ENCODE results near the gene CENPX. TPM values are rescaled to one million over a fixed set of nuclear protein-coding genes. Genes with fewer than 3 reads are reported as not detected.
A peak's percentile ranks its signal among the peaks of the same experiment; 100 is the strongest.

Gene CENPX
- total RNA-seq, 1 donor from 2014 or later = 59.9 TPM

DNA sequence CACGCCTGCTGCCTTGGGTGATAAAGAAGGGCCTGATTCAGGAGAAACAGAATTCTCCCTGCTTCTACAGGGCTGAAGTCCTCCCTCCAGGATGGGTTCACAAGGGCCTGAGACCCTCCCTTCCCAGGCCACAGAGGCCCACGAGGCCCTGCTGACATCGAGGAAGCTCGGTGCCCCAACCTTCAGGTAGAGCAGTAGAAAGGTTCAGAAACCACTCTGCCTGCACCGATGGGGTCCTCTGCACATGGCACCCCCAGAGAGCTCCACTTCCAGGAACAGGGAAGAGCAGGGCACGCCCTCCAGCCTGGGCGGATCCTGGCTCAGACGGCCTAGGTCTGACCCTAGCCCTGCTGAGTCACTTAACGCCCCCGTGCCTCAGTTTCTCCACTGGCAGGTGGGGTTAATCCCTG, 773 bp downstream of the CENPX start:
- H3K36me3 Mint-ChIP-seq (ENCODE audit: unreplicated experiment) = no peaks in the 10 kb centered on the region
- peaks cover 7% of the 10 kb centered on the region for H3K4me1 Mint-ChIP-seq (ENCODE audit: low read depth, unreplicated experiment)
- peaks cover 3% of the 10 kb centered on the region for H3K9me3 Mint-ChIP-seq (ENCODE audit: unreplicated experiment)
- peak overlapping the region; percentile 38 for H3K27ac Mint-ChIP-seq (ENCODE audit: unreplicated experiment)
- H3K4me3 Mint-ChIP-seq (ENCODE audit: unreplicated experiment) = peak overlapping the region; percentile 86
- DNase-seq = no peak
- TF ChIP-seq, protein P1, sequence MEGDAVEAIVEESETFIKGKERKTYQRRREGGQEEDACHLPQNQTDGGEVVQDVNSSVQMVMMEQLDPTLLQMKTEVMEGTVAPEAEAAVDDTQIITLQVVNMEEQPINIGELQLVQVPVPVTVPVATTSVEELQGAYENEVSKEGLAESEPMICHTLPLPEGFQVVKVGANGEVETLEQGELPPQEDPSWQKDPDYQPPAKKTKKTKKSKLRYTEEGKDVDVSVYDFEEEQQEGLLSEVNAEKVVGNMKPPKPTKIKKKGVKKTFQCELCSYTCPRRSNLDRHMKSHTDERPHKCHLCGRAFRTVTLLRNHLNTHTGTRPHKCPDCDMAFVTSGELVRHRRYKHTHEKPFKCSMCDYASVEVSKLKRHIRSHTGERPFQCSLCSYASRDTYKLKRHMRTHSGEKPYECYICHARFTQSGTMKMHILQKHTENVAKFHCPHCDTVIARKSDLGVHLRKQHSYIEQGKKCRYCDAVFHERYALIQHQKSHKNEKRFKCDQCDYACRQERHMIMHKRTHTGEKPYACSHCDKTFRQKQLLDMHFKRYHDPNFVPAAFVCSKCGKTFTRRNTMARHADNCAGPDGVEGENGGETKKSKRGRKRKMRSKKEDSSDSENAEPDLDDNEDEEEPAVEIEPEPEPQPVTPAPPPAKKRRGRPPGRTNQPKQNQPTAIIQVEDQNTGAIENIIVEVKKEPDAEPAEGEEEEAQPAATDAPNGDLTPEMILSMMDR (IDR thresholded peaks at IDR 0.05; ENCODE audit: partially characterized antibody, unreplicated experiment) = no peak
- H3K27me3 Mint-ChIP-seq (ENCODE audit: unreplicated experiment) = peaks cover 9% of the 10 kb centered on the region

- peak overlapping the region; percentile 86 for H3K4me3 Mint-ChIP-seq (ENCODE audit: unreplicated experiment)
- H3K4me1 Mint-ChIP-seq (ENCODE audit: low read depth, unreplicated experiment) = peaks cover 7% of the 10 kb centered on the region
- no peaks in the 10 kb centered on the region for H3K36me3 Mint-ChIP-seq (ENCODE audit: unreplicated experiment)
- TF ChIP-seq, protein P1 (IDR thresholded peaks at IDR 0.05; ENCODE audit: partially characterized antibody, unreplicated experiment) = peak; percentile 22
- peaks cover 3% of the 10 kb centered on the region for H3K9me3 Mint-ChIP-seq (ENCODE audit: unreplicated experiment)
- H3K27ac Mint-ChIP-seq (ENCODE audit: unreplicated experiment) = peak overlapping the region; percentile 22
- H3K27me3 Mint-ChIP-seq (ENCODE audit: unreplicated experiment) = peaks cover 7% of the 10 kb centered on the region
- peak; percentile 79 for DNase-seq
Measured at GRCh38 chr17:82021107-82021899, 1.4 kb downstream of the CENPX start.

GRCh38 chr17:82020572-82021106, 2.0 kb downstream of the CENPX start:
- H3K27me3 Mint-ChIP-seq (ENCODE audit: unreplicated experiment) = peaks cover 7% of the 10 kb centered on the region
- no peak overlapping the region for H3K27ac Mint-ChIP-seq (ENCODE audit: unreplicated experiment)
- peaks cover 7% of the 10 kb centered on the region for H3K4me1 Mint-ChIP-seq (ENCODE audit: low read depth, unreplicated experiment)
- H3K9me3 Mint-ChIP-seq (ENCODE audit: unreplicated experiment) = peaks cover 3% of the 10 kb centered on the region
- no peak overlapping the region for H3K4me3 Mint-ChIP-seq (ENCODE audit: unreplicated experiment)
- no peak for DNase-seq
- TF ChIP-seq, protein P1 (IDR thresholded peaks at IDR 0.05; ENCODE audit: partially characterized antibody, unreplicated experiment) = no peak
- H3K36me3 Mint-ChIP-seq (ENCODE audit: unreplicated experiment) = no peaks in the 10 kb centered on the region

DNA sequence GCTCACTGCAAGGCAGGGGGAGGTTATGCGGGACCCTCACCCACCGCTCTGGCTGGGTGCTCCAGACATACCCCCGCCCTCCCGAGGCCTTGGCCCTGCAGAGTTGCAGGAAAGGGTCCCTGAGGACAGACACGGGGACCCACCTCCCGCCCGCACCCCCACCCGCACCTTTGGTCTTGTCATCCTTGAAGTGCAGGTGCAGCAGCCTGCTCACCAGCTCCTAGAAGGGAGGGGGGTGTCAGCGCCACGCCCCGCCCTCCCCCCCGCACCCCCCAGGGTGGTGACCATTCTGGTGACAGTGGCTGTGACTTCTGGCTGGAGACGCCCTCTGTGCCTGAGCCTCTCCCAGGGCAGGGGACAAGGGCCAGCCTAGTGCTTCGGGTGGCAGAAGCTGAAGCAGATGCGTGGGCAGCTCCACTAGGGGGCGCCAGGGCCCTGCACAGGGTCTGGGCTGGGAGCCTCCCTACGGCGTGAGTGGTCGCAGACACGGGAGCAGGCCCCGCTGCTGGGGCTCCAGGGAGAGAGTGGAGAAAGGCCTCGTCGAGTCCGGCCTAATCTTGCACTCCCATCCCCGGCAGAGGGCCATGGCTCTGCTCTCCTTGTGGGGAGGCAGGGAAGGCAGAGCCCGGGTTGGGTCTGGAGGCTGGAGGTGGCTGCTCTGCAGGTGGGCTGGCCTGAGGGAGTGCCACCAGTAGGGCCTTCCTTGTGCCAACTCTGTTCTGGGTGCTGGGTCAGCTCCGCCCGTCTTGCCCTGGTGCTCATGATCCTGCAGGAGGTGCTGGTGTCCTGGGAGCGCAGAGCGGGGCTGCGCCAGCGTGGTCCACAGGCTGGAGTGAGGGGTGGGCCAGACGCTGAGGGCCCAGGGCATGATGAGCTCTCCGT, 2.7 kb downstream of the CENPX start:
- peak; percentile 91 for DNase-seq
- H3K27ac Mint-ChIP-seq (ENCODE audit: unreplicated experiment) = no peak overlapping the region

More for the DNA sequence above, 2.7 kb downstream of the CENPX start:
- Mint-ChIP-seq H3K9me3 (ENCODE audit: unreplicated experiment) (peaks cover 3% of the 10 kb centered on the region), H3K27me3 (ENCODE audit: unreplicated experiment) (peaks cover 7% of the 10 kb centered on the region), H3K36me3 (ENCODE audit: unreplicated experiment) (no peaks in the 10 kb centered on the region), H3K4me3 (ENCODE audit: unreplicated experiment) (no peak overlapping the region), H3K4me1 (ENCODE audit: low read depth, unreplicated experiment) (peaks cover 7% of the 10 kb centered on the region)
- TF ChIP-seq, protein P1 (IDR thresholded peaks at IDR 0.05; ENCODE audit: partially characterized antibody, unreplicated experiment) = peak; percentile 84

All from glutamatergic neuron (in vitro differentiated cells).